GM19468 (cell line): Measurements from ENCODE around the gene LRP4.

Experiments used
- ATAC-seq: cut with Tn5 transposase; IDR thresholded peaks from one replicate; pipeline ENCODE4 v1.9.1; 2021; ENCODE audit warnings: mild to moderate bottlenecking, moderate library complexity, moderate number of reproducible peaks; ENCODE audit not compliant: unreplicated experiment; ENCODE audit errors: extremely low read depth

The LRP4 gene

GRCh38 chr11:46855167-46855566, 63.2 kb downstream of the LRP4 start:
- no peak for ATAC-seq

DNA sequence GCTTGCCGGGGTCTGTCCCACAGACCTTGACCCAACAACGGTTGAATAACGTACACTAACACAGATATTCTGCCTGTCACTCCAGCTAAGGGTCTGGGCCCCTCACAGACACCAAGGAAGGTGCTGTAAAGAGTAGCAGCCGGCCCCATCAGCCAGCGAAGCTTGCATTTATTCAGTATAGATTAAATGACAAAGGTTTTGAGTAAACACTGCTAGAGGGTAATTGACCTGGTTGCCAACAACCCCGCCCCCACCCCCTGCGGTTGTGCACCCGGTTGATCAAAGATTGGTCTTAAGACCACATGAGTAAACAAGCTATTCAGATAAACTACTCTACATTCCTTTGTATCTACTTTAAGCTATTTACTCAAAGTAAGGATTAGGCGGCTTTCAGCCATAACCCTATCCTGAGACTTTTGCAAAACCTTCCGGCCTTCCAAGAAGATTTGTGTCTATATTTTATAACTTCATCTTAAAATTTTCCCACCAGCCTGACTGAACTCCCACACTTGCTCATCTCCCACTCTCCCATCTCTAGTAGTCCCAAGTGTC, 67.4 kb downstream of the LRP4 start:
- ATAC-seq: no peak

DNA sequence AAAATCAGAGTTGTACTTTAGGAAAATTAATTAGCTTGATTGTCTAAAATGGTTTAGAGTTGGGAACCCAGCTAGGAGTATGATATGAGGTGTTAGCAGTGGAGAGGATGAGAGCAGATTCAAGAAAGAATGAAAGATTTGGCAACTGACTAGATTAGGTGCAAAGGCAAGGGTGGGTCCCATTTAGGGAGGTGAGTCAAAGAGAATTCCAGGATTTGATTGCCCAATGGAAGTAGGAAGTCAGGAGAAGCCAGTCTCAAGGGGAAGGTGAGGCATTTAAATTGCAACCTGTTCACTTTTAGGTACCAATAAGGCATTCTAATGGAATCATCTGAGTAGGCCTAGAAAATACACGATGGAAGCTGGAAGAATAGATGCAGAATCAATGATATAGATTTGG, 68.7 kb downstream of the LRP4 start:
- no peak for ATAC-seq

DNA sequence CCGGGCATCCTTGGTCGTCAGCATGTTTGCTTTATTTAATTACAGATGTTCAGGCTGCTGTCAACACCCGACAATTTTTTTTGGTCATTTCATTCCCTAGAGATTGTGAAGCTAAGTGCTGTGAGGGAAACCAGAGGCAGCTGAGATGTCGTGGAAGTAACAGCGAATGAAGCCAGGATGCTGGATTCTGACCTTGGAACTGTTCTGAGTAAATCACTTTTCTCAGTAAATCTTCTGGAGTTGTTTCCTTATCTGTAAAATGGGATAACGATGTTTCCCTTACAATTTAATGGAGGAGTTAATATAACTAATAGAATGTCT, 71.9 kb downstream of the LRP4 start:
- ATAC-seq: no peak

- ATAC-seq: peak; percentile 88
Observed at GRCh38 chr11:46845740-46846509, 72.4 kb downstream of the LRP4 start, which contains the start of gene CKAP5. TSS of gene CKAP5 (minus strand) at chr11:46846280. CDS start at chr11:46821231, 25,049 bp downstream.

DNA sequence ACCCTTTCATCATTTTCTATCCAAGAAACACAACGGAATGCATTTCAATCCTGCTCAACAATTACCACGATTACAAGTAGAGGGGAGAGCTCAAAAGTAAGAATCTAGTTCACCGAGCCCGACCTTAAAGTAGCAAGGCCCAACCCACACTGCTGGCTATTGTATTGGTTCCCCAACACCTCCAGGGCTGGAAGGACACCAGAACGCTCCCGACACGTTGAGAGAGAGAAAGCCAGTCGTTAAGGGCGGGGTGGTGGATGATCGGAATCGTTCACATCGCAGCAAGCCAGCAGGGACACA, 73.0 kb downstream of the LRP4 start:
- ATAC-seq: no peak

- no peak for ATAC-seq
Observed at GRCh38 chr11:46840116-46840515, 78.2 kb downstream of the LRP4 start.

DNA sequence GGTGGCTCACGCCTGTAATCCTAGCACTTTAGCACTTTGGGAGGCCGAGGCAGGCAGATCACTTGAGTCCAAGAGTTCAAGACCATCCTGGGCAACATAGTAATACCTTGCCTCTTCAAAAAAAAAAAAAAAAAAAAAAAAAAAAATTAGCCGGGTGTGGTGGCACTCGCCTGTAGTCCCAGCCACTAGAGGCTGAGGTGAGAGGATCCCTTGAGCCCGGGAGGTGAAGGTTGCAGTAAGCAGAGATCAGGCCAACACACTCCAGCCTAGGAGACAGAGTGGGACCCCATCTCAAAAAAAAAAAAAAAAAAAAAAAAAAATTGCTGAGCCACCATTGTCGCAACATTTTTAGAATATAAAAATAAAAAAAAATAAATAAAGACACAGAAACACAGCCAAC, 79.8 kb downstream of the LRP4 start:
- ATAC-seq: no peak

DNA sequence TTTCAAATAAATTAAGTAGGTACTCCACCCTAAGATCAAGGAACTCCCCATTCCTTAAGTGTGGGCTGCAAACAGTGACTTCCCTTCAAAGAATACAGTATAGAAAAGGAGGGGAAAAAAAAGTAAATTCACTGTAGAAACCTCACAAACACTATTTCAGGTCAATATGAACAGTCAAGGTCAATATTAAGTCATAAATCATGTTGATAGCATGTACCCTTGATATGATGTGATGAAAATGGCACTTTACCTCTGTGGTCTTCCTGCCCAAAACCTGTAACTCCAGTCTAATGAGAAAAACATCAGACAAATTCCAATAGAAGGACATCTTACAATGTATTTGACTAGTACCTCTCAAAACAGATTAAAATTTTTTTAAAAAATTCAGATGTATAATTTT, 80.5 kb downstream of the LRP4 start:
- no peak for ATAC-seq

DNA sequence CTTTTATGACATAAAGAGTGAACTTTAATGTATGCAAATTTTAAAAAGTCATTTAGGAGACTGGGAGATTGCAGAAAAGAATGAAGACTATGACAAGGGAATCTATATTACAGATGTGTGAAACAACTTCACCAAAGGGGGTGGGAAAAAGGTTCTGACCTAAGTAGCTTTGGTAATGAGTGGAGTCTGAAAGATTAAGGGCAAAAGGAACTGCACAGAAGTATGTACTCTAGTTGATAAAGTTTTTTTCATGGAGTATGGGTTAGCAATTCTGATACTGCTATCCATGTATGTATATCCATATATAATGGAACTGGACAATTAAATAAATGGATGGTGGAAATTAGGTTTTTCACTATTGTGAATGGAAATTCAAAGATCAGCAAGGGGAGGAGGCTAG, 81.5 kb downstream of the LRP4 start:
- ATAC-seq: no peak

GRCh38 chr11:46836431-46836830, 81.9 kb downstream of the LRP4 start:
- ATAC-seq: no peak

GRCh38 chr11:46835897-46836296, 82.5 kb downstream of the LRP4 start:
- ATAC-seq: no peak

GRCh38 chr11:46834821-46835220, 83.5 kb downstream of the LRP4 start:
- no peak for ATAC-seq

- ATAC-seq: no peak
Observed at GRCh38 chr11:46832511-46833214, 85.7 kb downstream of the LRP4 start.

GRCh38 chr11:46827995-46828394, 90.4 kb downstream of the LRP4 start:
- ATAC-seq: no peak

GRCh38 chr11:46826310-46827044, 91.9 kb downstream of the LRP4 start:
- peak; percentile 91 for ATAC-seq

- no peak for ATAC-seq
Observed at GRCh38 chr11:46808799-46809431, 109.4 kb downstream of the LRP4 start.
